Measurements from ENCODE around the gene SHLD2.

GRCh38 chr10:87079106-87079836 lies 15.7 kb upstream of the SHLD2 start:
- TF ChIP-seq EZH2 (IDR thresholded peaks at IDR 0.05; ENCODE audit: insufficient read depth, poor library complexity, severe bottlenecking) (no peak), EZH2phosphoT487 (IDR thresholded peaks at IDR 0.05; ENCODE audit: insufficient read depth, low read depth) (no peak)
